Measurements from ENCODE around the gene CBX5.
"Not testable (repeated sequence)": the region's sequence is repeated elsewhere in the genome, so short reads cannot be mapped to it uniquely, and the experiment has no call there.

Gene CBX5

DNA sequence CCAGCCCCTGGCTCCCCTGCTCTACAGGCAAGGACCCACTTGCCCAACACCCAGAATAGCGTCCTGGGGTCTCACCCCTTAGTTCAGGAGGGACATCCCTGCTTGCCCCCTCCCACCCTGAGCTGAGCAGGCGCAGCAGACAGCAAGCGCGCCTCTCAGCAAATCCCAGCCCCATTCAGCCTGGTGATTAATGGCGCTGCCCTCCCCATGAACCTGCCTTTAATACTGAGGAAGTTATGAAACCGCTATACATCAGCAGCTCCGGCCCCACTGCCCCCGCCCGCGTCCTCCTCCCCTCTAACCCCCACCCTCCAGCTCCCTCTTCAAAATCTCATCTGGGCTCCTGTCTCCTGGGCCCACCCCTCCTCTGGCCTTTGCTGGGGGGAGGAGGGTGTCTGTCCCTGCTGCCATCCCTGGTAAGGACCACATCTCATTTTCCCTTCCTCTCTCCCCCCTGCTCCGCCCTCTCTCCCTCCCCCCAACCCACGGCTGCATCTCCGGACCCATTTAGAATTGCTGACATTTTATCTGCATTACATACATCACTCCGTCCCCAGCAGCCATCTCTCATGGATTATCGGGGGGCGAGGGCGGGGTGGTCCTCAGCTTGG, 84.1 kb downstream of the CBX5 start:
- DNase-seq, result no peak

DNA sequence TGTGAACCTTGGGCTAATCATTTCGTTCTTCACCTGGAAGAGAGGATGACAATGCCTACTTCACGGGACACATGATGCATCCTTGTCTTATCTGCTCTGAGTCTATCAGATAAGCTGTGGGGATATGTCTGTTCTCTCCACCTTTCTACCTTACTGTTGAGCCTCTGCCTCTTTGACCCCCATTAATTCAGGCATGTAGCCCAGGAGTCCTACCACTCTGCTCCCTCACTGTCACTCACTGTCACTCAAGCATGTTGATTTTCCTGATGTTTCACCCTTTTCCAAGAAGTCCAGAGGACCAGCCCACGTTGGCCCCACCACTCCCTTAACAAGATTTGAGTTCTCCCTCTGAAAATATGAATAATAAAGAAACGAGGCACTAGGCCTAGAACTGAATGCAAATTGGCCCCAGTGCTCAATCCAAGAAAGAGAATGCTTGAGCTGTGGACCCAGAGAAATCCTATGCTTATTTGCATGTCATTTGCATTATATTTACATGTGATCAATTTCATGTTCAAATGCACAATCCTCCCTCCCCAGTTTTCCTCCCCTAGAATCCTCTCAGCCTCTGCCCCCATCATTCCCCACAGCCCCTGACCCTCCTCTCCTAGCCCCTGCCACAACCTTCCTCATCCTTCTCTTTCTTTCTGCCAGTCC, 84.7 kb downstream of the CBX5 start:
- DNase-seq, result no peak

DNA sequence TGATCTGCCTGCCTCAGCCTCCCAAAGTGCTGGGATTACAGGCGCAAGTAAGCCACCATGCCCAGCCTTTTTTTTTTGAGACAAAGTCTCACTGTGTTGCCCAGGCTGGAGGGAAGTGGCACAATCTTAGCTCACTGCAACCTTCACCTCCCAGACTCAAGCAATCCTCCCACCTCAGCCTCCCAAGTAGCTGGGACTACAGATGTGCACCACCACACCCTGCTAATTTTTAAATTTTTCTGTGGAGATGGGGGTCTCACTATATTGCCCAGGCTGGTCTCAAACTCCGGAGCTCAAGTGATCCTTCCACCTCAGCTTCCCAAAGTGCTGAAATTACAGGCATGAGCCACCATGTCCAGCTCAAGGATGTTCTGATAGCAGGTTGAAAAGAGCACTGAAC, 85.3 kb downstream of the CBX5 start:
- not testable (repeated sequence) for DNase-seq

DNA sequence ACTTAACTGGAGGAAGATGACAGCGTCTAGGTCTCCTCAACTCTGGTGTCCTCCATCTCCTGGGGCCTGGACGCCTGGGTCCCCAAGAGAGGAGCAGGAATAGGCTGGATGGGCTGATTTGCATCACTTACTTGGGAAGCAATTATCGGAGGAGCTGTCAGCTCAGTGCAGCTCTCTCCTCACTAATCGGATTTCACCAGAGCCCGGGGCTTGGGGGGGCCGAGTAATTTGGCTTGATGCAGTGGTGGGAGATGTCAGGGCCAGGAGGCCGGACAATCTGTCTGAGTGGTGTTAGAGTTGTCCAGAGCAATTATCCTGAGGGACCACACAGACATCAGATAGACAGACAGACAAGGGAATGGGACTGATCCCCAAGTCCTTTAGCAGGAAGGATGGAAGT, 86.5 kb downstream of the CBX5 start:
- DNase-seq, result no peak

DNA sequence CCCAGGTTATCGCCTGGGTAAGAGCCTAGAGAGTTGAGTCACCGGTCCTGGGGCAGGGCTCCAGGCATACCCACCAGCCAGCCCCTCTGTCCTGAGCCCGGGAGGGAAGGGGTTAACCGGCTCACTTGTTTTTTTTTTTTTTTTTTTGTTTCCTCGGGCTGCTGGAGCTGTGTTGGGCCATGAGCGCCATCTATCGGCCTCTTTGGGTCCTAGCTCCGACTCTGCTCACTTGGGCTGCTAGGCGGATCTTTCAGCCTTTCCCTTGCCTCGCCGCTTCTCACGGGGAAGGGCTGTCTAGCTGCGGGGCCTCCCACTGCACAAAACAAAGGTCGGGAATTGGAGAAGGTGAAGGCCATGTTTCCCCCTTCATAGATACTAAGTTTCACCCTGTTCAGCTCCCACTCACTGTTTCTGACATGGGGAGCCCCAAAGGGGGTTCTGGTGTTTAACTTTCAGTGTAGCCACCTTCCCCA, 88.3 kb downstream of the CBX5 start:
- DNase-seq, result peak; percentile 86

DNA sequence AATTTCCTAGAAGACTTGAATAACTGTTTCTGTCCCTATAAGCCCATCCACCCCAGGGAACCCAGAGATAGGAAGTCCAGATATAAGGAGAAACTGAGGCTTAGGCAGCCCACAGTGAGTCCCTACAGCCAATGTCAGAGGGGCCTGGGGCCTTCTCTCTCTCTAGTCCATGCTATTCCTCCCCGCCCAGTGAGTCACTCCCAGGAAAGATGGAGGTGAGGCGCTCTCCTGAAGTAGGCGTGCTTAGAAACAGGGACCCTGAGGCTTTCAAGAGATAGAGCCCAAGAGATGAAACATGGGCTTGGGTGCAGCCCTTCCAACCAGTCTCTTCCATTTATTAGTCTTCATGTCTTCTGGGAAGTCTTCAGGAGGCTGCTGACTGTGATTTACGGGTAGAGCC, 88.8 kb downstream of the CBX5 start:
- DNase-seq, result no peak

DNA sequence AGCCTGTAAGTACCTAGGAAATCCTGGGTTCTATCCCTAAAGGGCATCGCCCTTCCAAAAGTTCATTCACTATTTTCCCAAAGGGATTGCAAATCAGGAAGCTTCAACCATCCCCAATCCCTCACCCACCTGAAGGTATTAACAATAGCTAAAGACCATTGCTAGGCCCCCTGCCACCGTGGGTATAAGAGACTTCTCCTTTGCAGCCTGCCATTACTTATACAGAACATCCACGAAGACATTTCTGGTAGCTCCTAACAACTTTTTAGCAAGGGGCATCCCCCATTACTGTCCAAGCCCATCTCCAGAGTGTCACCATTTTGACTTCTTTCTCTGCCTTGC, 90.8 kb downstream of the CBX5 start:
- DNase-seq, result no peak

DNA sequence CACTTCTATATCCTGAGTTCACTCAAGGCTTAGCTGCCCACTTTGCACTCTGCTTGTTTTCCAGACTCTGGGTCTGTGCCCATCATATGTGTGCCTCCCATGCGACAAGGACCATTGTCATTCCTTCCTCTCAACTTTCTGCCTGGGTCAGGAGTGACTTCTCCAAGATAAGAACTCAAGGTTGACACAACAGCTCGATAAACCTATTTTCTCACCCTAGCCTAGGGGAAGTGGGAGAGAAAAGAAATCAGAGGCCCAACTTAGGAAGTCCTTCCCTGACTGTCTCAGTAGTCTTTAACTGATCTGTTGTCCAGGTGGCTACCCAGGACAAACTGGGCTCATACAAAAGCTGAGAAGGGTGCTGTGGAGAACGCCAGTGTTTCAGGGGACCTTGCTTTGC, 92.8 kb downstream of the CBX5 start:
- no peak for DNase-seq

DNA sequence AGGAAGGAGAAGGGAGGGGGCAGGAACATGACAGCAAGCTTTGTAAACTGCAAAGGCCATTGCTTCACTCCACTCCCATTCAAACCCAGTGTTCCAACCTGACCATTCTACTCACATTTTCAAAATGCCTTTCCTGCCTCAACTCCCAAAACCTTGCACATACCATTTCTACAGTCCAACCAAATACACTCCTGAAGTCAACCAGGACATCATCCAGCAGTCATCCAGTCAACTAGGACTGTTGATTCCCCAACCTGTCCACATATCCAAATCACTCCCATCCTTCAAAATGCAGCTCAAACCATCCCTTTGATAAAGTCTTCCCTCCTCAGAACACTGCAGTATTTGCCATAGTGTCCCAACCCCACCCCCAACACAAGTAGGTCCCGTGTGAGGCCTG, 94.0 kb downstream of the CBX5 start:
- DNase-seq, result no peak

DNA sequence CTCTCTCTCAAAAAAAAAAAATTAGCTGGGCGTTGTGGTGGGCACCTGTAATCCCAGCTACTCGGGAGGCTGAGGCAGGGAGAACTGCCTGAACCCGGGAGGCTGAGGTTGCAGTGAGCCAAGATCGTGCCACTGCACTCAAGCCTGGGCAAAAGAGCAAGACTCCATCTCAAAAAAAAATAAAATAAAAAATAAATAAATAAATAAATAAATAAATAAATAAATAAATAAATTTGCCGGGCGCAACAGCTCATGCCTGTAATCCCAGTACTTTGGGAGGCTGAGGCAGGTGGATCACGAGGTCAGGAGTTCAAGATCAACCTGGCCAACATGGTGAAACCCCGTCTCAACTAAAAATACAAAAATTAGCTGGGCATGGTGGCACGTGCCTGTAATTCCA, 94.6 kb downstream of the CBX5 start:
- not testable (repeated sequence) for DNase-seq

DNA sequence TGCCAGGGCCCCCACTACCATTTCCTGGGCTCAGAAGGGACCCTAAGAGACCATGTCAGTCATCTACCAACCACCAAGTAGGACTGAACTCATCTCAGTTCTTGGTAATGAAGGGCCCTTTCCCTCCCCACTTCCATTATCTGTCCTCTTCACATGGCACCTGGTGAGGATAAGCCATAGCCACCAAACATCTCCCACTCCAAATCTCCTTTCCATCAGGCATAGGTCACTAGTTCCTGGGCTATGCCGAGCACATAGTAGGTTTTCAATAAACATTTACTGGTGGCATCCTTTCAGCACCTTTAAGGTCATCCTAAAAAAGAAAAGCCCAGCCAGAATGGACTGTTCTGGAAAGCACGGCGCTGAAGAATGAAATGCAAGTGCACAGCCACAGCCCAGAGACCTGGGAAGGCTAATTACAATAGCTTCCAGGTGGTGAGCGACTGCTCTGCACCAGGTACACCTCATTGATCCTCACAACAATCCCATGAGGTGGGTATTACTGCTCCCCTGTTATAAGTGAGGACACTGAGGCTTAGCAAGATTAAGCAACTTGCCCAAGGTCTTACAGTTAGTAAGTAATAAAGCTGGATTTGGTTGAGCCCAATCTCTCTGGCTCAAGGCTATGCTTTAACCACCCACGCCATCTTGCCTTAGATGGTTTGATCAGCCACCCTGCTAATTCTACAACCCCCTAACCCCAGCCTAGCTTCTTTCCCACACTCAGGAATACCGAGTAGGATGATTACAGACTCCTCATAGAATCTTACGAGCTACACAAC, 95.7 kb downstream of the CBX5 start:
- DNase-seq, result no peak

DNA sequence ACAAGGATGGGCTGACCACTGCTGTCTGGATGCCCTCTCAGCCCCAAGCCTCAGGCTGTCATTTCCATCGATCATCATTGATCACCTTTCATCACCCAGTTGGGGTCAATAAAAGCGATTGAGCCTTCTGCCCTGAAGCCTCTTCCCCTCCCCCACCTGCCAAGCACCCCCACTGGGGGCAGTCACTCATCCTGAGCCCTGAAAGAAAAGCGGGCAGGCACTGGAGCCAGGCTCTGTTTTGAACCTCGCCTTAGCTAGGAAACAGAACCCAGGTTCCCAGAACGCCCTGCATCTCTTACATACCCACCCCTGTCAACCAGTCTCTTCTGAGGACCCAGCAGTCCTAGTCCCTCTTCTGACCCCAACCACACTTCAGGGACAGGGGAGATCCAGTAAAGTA, 96.9 kb downstream of the CBX5 start:
- no peak for DNase-seq

DNA sequence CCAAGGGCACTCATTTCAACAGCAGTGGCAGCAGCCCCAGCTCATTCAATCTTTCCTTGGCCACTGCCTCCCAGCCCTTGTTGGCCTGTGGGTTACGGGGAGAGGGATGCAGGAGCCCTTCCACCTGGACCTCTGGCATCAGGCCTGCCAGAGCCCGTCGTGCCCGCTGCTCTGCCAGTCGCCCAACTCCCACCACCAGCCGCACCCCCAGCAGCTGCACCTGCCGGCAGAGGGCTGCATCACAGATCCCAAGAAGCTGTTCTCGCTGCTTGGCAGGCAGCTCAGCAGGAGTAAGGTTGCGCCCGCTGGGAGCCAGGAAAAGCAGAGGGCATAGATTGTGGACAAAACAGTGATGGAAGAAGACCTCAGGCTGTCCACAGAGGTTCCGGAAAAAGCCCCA, 97.8 kb downstream of the CBX5 start:
- DNase-seq, result no peak
